ENCODE data around the gene VANGL2.

GRCh38 chr1:160474392-160475242 is 74.3 kb downstream of the VANGL2 start:
- TF ChIP-seq CTCF (IDR thresholded peaks at IDR 0.05 in 2 of 3, conservative IDR thresholded peaks at IDR 0.05 in 1 of 3; ENCODE audit: insufficient read depth in 2 of 3, low read depth in 1 of 3, low read length in 3 of 3) (no peak), ZNF780A (CRISPR knock-in tag; IDR thresholded peaks at IDR 0.05) (no peak), POLR2A (conservative IDR thresholded peaks at IDR 0.05) (no peak), ADNP (tag; IDR thresholded peaks at IDR 0.05) (no peak), ZNF695 (CRISPR knock-in tag; IDR thresholded peaks at IDR 0.05) (no peak), TEAD4 (IDR thresholded peaks at IDR 0.05; ENCODE audit: low read length) (no peak), TEAD4 (CRISPR knock-in tag; IDR thresholded peaks at IDR 0.05; ENCODE audit: borderline replicate concordance) (no peak), GMEB1 (CRISPR knock-in tag; IDR thresholded peaks at IDR 0.05) (no peak), YBX1 (IDR thresholded peaks at IDR 0.05) (no peak), ZFX (CRISPR knock-in tag; IDR thresholded peaks at IDR 0.05) (no peak), ZNF239 (CRISPR knock-in tag; IDR thresholded peaks at IDR 0.05) (no peak), KHSRP (IDR thresholded peaks at IDR 0.05) (no peak), NFE2 (IDR thresholded peaks at IDR 0.05; ENCODE audit: low read depth) (no peak), CSDE1 (IDR thresholded peaks at IDR 0.05) (no peak), MYBL2 (IDR thresholded peaks at IDR 0.05; ENCODE audit: low read depth) (no peak), MYBL2 (CRISPR knock-in tag; IDR thresholded peaks at IDR 0.05; ENCODE audit: borderline replicate concordance) (no peak)

Data from K562 (cell line).